ENCODE measurements around the gene GTSE1.

The GTSE1 gene

GRCh38 chr22:46274381-46274780 lies 22.3 kb upstream of the GTSE1 start:
- DNase-seq = no peak

GRCh38 chr22:46275455-46276122 lies 21.1 kb upstream of the GTSE1 start:
- DNase-seq = no peak

GRCh38 chr22:46276563-46276962 lies 20.1 kb upstream of the GTSE1 start:
- DNase-seq = no peak

- no peak for DNase-seq
These were observed 17.7 kb upstream of the GTSE1 start for GRCh38 chr22:46278656-46279645.

- DNase-seq = no peak
These were observed 16.4 kb upstream of the GTSE1 start for GRCh38 chr22:46280063-46280817.

- DNase-seq = peak; percentile 67
These were observed 15.6 kb upstream of the GTSE1 start for GRCh38 chr22:46280999-46281623.

- DNase-seq = no peak
These were observed 14.6 kb upstream of the GTSE1 start for GRCh38 chr22:46281866-46282678.

GRCh38 chr22:46286006-46286405 lies 10.7 kb upstream of the GTSE1 start:
- no peak for DNase-seq

GRCh38 chr22:46286941-46287872 lies 9.5 kb upstream of the GTSE1 start:
- no peak for DNase-seq

- DNase-seq = peak; percentile 68
These were observed 8.6 kb upstream of the GTSE1 start for GRCh38 chr22:46287873-46288751.

- no peak for DNase-seq
These were observed 7.8 kb upstream of the GTSE1 start for GRCh38 chr22:46288846-46289243.

- peak; percentile 66 for DNase-seq
These were observed 7.3 kb upstream of the GTSE1 start for GRCh38 chr22:46289244-46289891.

- DNase-seq = no peak
These were observed 6.4 kb upstream of the GTSE1 start for GRCh38 chr22:46290121-46290842.

GRCh38 chr22:46290843-46291785 lies 5.6 kb upstream of the GTSE1 start:
- DNase-seq = no peak

- no peak for DNase-seq
These were observed 4.5 kb upstream of the GTSE1 start for GRCh38 chr22:46292173-46292572.

GRCh38 chr22:46292732-46293131 lies 3.9 kb upstream of the GTSE1 start:
- DNase-seq = no peak

- DNase-seq = peak; percentile 40
These were observed 3.0 kb upstream of the GTSE1 start for GRCh38 chr22:46293577-46294260.
